Fibroblast of lung (primary cell): ENCODE measurements around the gene HYPK.

Source experiments
- CTCF ChIP-seq, 2 donors: IDR thresholded peaks in 1 of 2; conservative IDR thresholded peaks in 1 of 2; 1 replicate in 1 of 2; 2 replicates in 1 of 2; pipeline ENCODE4 v1.5.1; 2011 to 2012; ENCODE audit warnings: low read length in 2 of 2, control low read depth in 1 of 2, inconsistent platforms in 1 of 2, low read depth in 1 of 2, mild to moderate bottlenecking in 1 of 2
- EZH2 ChIP-seq: IDR thresholded peaks from 2 replicates; pipeline ENCODE4 v1.5.1; 2012; ENCODE audit warnings: low read length, control low read depth, mild to moderate bottlenecking; ENCODE audit errors: missing control alignments

DNA sequence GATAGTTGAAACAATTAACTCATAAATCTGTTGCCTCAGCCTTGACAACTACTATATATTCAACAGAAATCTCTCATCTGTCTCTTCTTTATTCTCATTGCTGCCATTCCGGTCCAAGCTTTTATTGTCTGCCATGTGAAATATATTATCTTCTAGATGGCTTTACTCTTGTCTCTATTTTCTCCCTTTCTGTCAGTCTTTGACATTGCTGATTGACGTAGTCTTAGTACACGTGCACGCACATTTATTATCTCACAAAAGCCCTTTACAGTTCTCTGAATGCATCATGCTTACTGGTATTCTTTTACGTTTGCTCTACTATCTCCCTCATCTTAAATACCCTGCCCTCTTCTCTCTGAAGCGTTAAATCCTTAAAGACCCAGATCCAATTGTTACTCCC is 48.5 kb upstream of the HYPK start:
- TF ChIP-seq CTCF (conservative IDR thresholded peaks at IDR 0.05 in 1 of 2, IDR thresholded peaks at IDR 0.05 in 1 of 2; ENCODE audit: low read depth in 1 of 2, low read length in 2 of 2) (no peak), EZH2 (no peak)
